Activated CD8-positive, alpha-beta T cell treated with anti-CD3 and anti-CD28 coated beads for 36 hours (primary cell): Measurements from ENCODE around the gene GPR42. TPM values are rescaled to one million over a fixed set of nuclear protein-coding genes. Genes with fewer than 3 reads are reported as not detected.

Source experiments
- ATAC-seq: fragments of 200-7000 bp; cut with Tn5 transposase; one replicate; pipeline ENCODE4 v1.10.0; 2021; ENCODE audit warnings: mild to moderate bottlenecking, moderate library complexity
- CTCF ChIA-PET: fragments of 350-600 bp; sonication (Branson Sonifier 250); formaldehyde crosslinking; loops from one replicate; lab custom pipeline; 2021; ENCODE audit warnings: antibody characterized with exemption; lab: Charles Lee
- POLR2A ChIA-PET: fragments of 350-600 bp; sonication (Branson Sonifier 250); formaldehyde crosslinking; loops from one replicate; lab custom pipeline; 2021; ENCODE audit warnings: antibody characterized with exemption; lab: Charles Lee
- DNase-seq: peaks from one replicate; pipeline ENCODE4 v3.0.0-alpha.2; 2020
- H3K27ac Mint-ChIP-seq: one replicate; pipeline ENCODE4 v1.8.0; 2021; ENCODE audit warnings: mild to moderate bottlenecking, mixed read lengths
- H3K27me3 Mint-ChIP-seq: one replicate; pipeline ENCODE4 v1.8.0; 2021; ENCODE audit warnings: mixed read lengths
- H3K36me3 Mint-ChIP-seq: one replicate; pipeline ENCODE4 v1.8.0; 2021; ENCODE audit warnings: low read depth, mixed read lengths
- H3K4me1 Mint-ChIP-seq: one replicate; pipeline ENCODE4 v1.8.0; 2021; ENCODE audit warnings: low read depth, mixed read lengths
- H3K4me3 Mint-ChIP-seq: one replicate; pipeline ENCODE4 v1.8.0; 2021; ENCODE audit warnings: mild to moderate bottlenecking, moderate library complexity, mixed read lengths
- H3K9me3 Mint-ChIP-seq: one replicate; pipeline ENCODE4 v1.8.0; 2021; ENCODE audit warnings: mixed read lengths
- CTCF ChIP-seq: fragments of 200-600 bp; IDR thresholded peaks from one replicate; pipeline ENCODE4 v1.8.0; 2022; ENCODE audit warnings: antibody characterized with exemption, mild to moderate bottlenecking
- intact Hi-C: fragments of 100-400 bp; cut with micrococcal nuclease; formaldehyde crosslinking; loops from one replicate; pipeline ENCODE4 v1.10.0; 2022
- total RNA-seq, 2 experiments: library from RNA; stranded (reverse); gene quantifications; one replicate each; pipeline ENCODE4 v1.2.3, GENCODE V29; 2021

The GPR42 gene
- total RNA-seq, 2 experiments from 2014 or later: 0.18 to 0.56 TPM

GRCh38 chr19:35403116-35403760 is 32.4 kb downstream of the GPR42 start:
- POLR2A ChIA-PET: interaction anchor here (0.9 kb wide), 1 partner anchor 16 kb away, joined by 3 read pairs; no protein-coding TSS in a partner anchor
- ATAC-seq (no peak), DNase-seq (peak; percentile 15)
- Mint-ChIP-seq H3K4me3 (no peak overlapping the region), H3K27me3 (peaks cover 4% of the 10 kb centered on the region), H3K27ac (no peak overlapping the region), H3K36me3 (no peaks in the 10 kb centered on the region), H3K4me1 (peaks cover 7% of the 10 kb centered on the region), H3K9me3 (no peaks in the 10 kb centered on the region)
- no peak for TF ChIP-seq CTCF
- intact Hi-C loops: no loop called here
- CTCF ChIA-PET: interaction anchor here (0.9 to 2.1 kb wide), 2 partner anchors 50 to 107 kb away, joined by 3 to 7 read pairs; no protein-coding TSS in a partner anchor

GRCh38 chr19:35404879-35405622 is 34.2 kb downstream of the GPR42 start:
- ChIA-PET POLR2A (no interaction called here), CTCF (interaction anchor here (1.1 to 2.1 kb wide), 2 partner anchors 52 to 89 kb away, joined by 5 to 7 read pairs; no protein-coding TSS in a partner anchor)
- Mint-ChIP-seq H3K27me3 (peaks cover 3% of the 10 kb centered on the region), H3K4me3 (no peak overlapping the region), H3K36me3 (no peaks in the 10 kb centered on the region), H3K9me3 (no peaks in the 10 kb centered on the region), H3K27ac (peak overlapping the region; percentile 12), H3K4me1 (peaks cover 7% of the 10 kb centered on the region)
- no peak for TF ChIP-seq CTCF
- DNase-seq (peak; percentile 81), ATAC-seq (peak; percentile 90)
- intact Hi-C loops: no loop called here

- Mint-ChIP-seq H3K4me1 (peaks cover 7% of the 10 kb centered on the region), H3K36me3 (no peaks in the 10 kb centered on the region), H3K27me3 (peaks cover 6% of the 10 kb centered on the region), H3K27ac (no peak overlapping the region), H3K9me3 (no peaks in the 10 kb centered on the region), H3K4me3 (no peak overlapping the region)
- ChIA-PET POLR2A (no interaction called here), CTCF (no interaction called here)
- ATAC-seq (no peak), DNase-seq (no peak)
- no peak for TF ChIP-seq CTCF
- intact Hi-C loops: no loop called here
Measured at GRCh38 chr19:35407619-35408018, 36.8 kb downstream of the GPR42 start.

- intact Hi-C loops: no loop called here
- H3K27me3 Mint-ChIP-seq: peaks cover 8% of the 10 kb centered on the region
- no peak for TF ChIP-seq CTCF
- no peaks in the 10 kb centered on the region for H3K36me3 Mint-ChIP-seq
- no peaks in the 10 kb centered on the region for H3K9me3 Mint-ChIP-seq
- no peak overlapping the region for H3K27ac Mint-ChIP-seq
- no peak for ATAC-seq
- CTCF ChIA-PET: no interaction called here
- POLR2A ChIA-PET: no interaction called here
- H3K4me1 Mint-ChIP-seq: peaks cover 7% of the 10 kb centered on the region
- H3K4me3 Mint-ChIP-seq: no peak overlapping the region
- no peak for DNase-seq
Measured at GRCh38 chr19:35408284-35409171, 37.7 kb downstream of the GPR42 start.
